Body of pancreas (tissue), 4 donors: ENCODE results near the gene FBXO10.

Experiments used
- CTCF ChIP-seq, 7 experiments: fragments of 450-650 bp in 4 of 7; fragments of 200-600 bp in 3 of 7; sonication (generic) in 3 of 7; IDR thresholded peaks; one replicate each; pipeline ENCODE4 v1.5.1; 2016 to 2019; ENCODE audit warnings: antibody characterized with exemption in 7 of 7
- POLR2A ChIP-seq, 3 donors: fragments of 450-650 bp; IDR thresholded peaks; one replicate each; pipeline ENCODE4 v1.6.1; 2016; ENCODE audit warnings: antibody characterized with exemption in 3 of 3, mild to moderate bottlenecking in 2 of 3

- TF ChIP-seq CTCF (IDR thresholded peaks at IDR 0.05) (no peak), POLR2A (IDR thresholded peaks at IDR 0.05) (no peak)
These were observed 43.6 kb upstream of the FBXO10 start for GRCh38 chr9:37619806-37620205.
